ENCODE measurements around the gene TNFSF8.

GRCh38 chr9:114938687-114939575, 8.5 kb upstream of the TNFSF8 start:
- TF ChIP-seq POLR2A (IDR thresholded peaks at IDR 0.05; ENCODE audit: low read depth, low read length) (no peak), CTCF (conservative IDR thresholded peaks at IDR 0.05; ENCODE audit: low read depth, low read length) (no peak)

Data from IMR-90 (cell line).